Measurements from ENCODE around the gene PTPRN2. TPM values are rescaled to one million over a fixed set of nuclear protein-coding genes. Genes with fewer than 3 reads are reported as not detected.

The PTPRN2 gene
- total and polyA plus RNA-seq, 2 donors from 2014 or later = 4.8 to 6.2 TPM

DNA sequence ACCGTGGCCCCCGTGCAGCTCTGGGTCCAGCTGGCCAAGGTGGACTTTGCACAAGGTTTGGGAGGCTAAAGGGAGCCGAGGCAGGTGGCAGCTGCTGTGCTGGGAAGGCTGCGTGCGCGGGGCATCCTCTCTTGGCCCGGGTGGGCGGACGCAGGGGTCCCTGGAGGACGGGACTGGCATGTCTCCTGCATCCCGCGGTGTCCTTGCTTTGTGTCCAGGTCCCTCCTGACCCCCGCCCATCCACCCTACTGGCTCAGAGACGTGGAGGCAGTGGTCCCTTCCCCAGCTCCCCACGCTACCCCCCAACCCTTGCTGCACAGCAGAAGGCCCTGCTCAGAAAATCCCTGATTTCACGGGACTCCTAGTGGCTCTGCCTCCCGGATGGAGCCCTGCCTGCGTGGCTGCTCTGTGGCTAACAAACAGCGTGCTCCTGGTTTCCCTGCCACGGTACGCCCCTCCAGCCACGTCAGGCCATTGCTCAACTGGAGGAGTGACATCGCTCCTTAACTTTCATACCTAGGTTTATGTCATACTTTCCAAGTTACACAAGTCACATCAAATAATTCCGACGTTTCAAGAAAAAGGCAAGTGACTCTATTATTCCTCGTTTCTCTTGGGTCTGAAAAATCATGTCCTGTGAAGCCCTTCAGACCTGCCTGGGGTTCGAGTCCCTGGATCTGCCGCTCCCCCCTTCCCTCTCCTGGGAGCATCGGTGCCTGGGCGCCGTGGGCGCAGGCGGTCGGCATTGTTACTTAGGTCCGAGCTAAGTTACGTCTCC, 829.0 kb downstream of the PTPRN2 start:
- H3K27me3 ChIP-seq (ENCODE audit: control insufficient read depth, insufficient read depth, low read length) = no peaks in the 10 kb centered on the region
- intact Hi-C loops (cut with DNase I) = no loop called here
- no peak for FAIRE-seq

DNA sequence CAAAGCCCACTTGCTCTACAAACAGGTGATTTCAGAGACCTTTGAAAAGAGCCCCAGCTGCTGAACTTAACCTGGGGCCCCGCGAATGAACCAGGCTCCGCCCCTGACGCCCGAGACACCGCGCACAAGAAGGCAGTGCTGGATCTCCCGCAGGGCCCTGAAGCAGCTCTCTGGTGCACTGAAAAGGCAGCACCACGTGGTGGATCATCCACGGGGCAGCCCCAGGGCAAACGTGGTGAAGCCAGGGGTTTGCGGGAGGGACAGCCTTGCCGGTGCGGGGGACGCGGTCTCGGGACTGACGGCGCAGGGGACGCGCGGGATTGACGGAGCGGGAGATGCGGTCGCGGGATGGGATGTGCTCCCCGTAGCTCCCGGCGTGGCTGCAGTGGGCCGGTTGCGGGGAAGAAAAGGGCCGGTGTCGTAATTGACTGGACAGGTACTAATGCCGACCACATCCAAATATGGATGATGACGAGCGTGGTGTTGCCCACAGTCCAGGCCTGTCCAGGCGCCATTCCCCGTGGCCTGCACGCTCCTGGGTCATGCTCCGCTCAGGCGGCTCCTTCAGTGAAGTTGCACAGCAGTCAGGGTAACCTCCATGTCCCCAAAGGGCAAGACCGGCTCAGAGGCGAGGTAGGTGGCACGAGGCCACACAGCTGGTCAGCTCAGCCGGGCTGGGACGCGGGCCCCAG, 829.7 kb downstream of the PTPRN2 start:
- intact Hi-C loops (cut with DNase I) = no loop called here
- H3K4me3 ChIP-seq (ENCODE audit: low read length in 3 of 3) = no peak overlapping the region
- no peak overlapping the region for H3K9ac ChIP-seq (ENCODE audit: low read length in 3 of 3)
- no peak for TF ChIP-seq CTCF (IDR thresholded peaks at IDR 0.05; ENCODE audit: borderline replicate concordance, extremely low read depth, insufficient read depth)
- DNase-seq = peak in 1 of 5 donors; percentile 66
- no peak for FAIRE-seq
- no peak overlapping the region for H3K27ac ChIP-seq (ENCODE audit: low read depth in 2 of 2, low read length in 2 of 2)
- H3K27me3 ChIP-seq (ENCODE audit: control insufficient read depth, insufficient read depth, low read length) = no peaks in the 10 kb centered on the region
- H3K9me3 ChIP-seq (ENCODE audit: control insufficient read depth in 2 of 3, insufficient read depth in 1 of 3, low read length in 3 of 3) = no peaks in the 10 kb centered on the region
- H3K4me1 ChIP-seq (ENCODE audit: control insufficient read depth in 2 of 3, insufficient read depth in 2 of 3, low read depth in 1 of 3, low read length in 3 of 3) = no peaks in the 10 kb centered on the region
- H3K36me3 ChIP-seq (ENCODE audit: control insufficient read depth in 2 of 3, insufficient read depth in 3 of 3, low read length in 3 of 3) = no peaks in the 10 kb centered on the region

More for the DNA sequence above, 829.0 kb downstream of the PTPRN2 start:
- no peak overlapping the region for H3K9ac ChIP-seq (ENCODE audit: low read length in 3 of 3)
- H3K4me1 ChIP-seq (ENCODE audit: control insufficient read depth in 2 of 3, insufficient read depth in 2 of 3, low read depth in 1 of 3, low read length in 3 of 3) = no peaks in the 10 kb centered on the region
- DNase-seq = peak in 1 of 5 donors; percentile 68
- H3K4me3 ChIP-seq (ENCODE audit: low read length in 3 of 3) = no peak overlapping the region
- no peaks in the 10 kb centered on the region for H3K9me3 ChIP-seq (ENCODE audit: control insufficient read depth in 2 of 3, insufficient read depth in 1 of 3, low read length in 3 of 3)
- no peak overlapping the region for H3K27ac ChIP-seq (ENCODE audit: low read depth in 2 of 2, low read length in 2 of 2)
- TF ChIP-seq CTCF (IDR thresholded peaks at IDR 0.05; ENCODE audit: borderline replicate concordance, extremely low read depth, insufficient read depth) = no peak
- H3K36me3 ChIP-seq (ENCODE audit: control insufficient read depth in 2 of 3, insufficient read depth in 3 of 3, low read length in 3 of 3) = no peaks in the 10 kb centered on the region

- Histone ChIP-seq H3K27ac (ENCODE audit: low read depth in 2 of 2, low read length in 2 of 2) (no peak overlapping the region), H3K9ac (ENCODE audit: low read length in 3 of 3) (no peak overlapping the region), H3K4me1 (ENCODE audit: control insufficient read depth in 2 of 3, insufficient read depth in 2 of 3, low read depth in 1 of 3, low read length in 3 of 3) (no peaks in the 10 kb centered on the region), H3K4me3 (ENCODE audit: low read length in 3 of 3) (no peak overlapping the region), H3K27me3 (ENCODE audit: control insufficient read depth, insufficient read depth, low read length) (no peaks in the 10 kb centered on the region), H3K9me3 (ENCODE audit: control insufficient read depth in 2 of 3, insufficient read depth in 1 of 3, low read length in 3 of 3) (no peaks in the 10 kb centered on the region), H3K36me3 (ENCODE audit: control insufficient read depth in 2 of 3, insufficient read depth in 3 of 3, low read length in 3 of 3) (no peaks in the 10 kb centered on the region)
- intact Hi-C loops (cut with DNase I) = no loop called here
- no peak for TF ChIP-seq CTCF (IDR thresholded peaks at IDR 0.05; ENCODE audit: borderline replicate concordance, extremely low read depth, insufficient read depth)
- FAIRE-seq (no peak), DNase-seq (peak in 1 of 5 donors; percentile 66)
Measured at GRCh38 chr7:157757211-157757610, 830.4 kb downstream of the PTPRN2 start.

All from kidney (tissue), 14 donors.